Peyer's patch (tissue), 4 donors: Measurements from ENCODE around the gene DACH2.

Source experiments
- CTCF ChIP-seq, 6 experiments: fragments of 450-650 bp in 4 of 6; fragments of 200-600 bp in 2 of 6; sonication (generic) in 1 of 6; IDR thresholded peaks; one replicate each; pipeline ENCODE4 v1.5.1; 2017 to 2019; ENCODE audit warnings: antibody characterized with exemption in 6 of 6, mild to moderate bottlenecking in 3 of 6, moderate library complexity in 1 of 6
- POLR2A ChIP-seq, 2 donors: fragments of 450-650 bp; IDR thresholded peaks; one replicate each; pipeline ENCODE4 v1.5.1; 2017; ENCODE audit warnings: antibody characterized with exemption in 2 of 2, mild to moderate bottlenecking in 2 of 2, moderate library complexity in 2 of 2

GRCh38 chrX:86436116-86436515, 287.9 kb downstream of the DACH2 start:
- TF ChIP-seq CTCF (IDR thresholded peaks at IDR 0.05) (no peak), POLR2A (IDR thresholded peaks at IDR 0.05) (no peak)
